H1 (cell line): ENCODE results near the gene SEC11A. TPM values are rescaled to one million over a fixed set of nuclear protein-coding genes. Genes with fewer than 3 reads are reported as not detected.

Experiments
- CEBPB ChIP-seq: IDR thresholded peaks from 2 replicates; pipeline ENCODE4 v1.6.1; 2012; ENCODE audit warnings: low read depth, low read length
- KDM5A ChIP-seq: fragments of 200-600 bp; IDR thresholded peaks from 2 replicates; pipeline ENCODE4 v1.7.1; 2012; ENCODE audit warnings: mild to moderate bottlenecking, low read length, inconsistent platforms, mixed read lengths
- polyA plus RNA-seq, 7 experiments: library from polyadenylated mRNA; depleted of rRNA in 3 of 7; stranded (reverse) in 5 of 7; unstranded in 2 of 7; fragments of >200 nt in 5 of 7; fragments of 200-250 nt in 2 of 7; gene quantifications; 1 replicate in 5 of 7; 2 replicates in 1 of 7; 4 replicates in 1 of 7; pipeline versions ENCODE4 v1.2.1 to v1.2.3, GENCODE V29; 2011 to 2013; ENCODE audit warnings: missing spikeins in 2 of 7, mixed read lengths in 2 of 7
- total RNA-seq: library from RNA; stranded (reverse); fragmentation: NEBNext Ultra II Directional; extraction: Animal tissue kit (Norgen Biotek cat#: 25700); gene quantifications from 2 replicates; pipeline ENCODE4 v1.2.1, GENCODE V29; 2021
- TF ChIP-seq, protein P1 (sequence below), 3 experiments: IDR thresholded peaks; 1 replicate in 2 of 3; 2 replicates in 1 of 3; pipeline versions ENCODE4 v1.5.1 to v1.6.1; 2011; ENCODE audit warnings: low read length in 3 of 3, mild to moderate bottlenecking in 3 of 3, inconsistent platforms in 2 of 3, low read depth in 1 of 3, moderate library complexity in 1 of 3; ENCODE audit not compliant: insufficient read depth in 1 of 3; ENCODE audit errors: control extremely low read depth in 1 of 3

The SEC11A gene
- total and polyA plus RNA-seq, 2 of the 8 experiments (the other 6 are each of a cell fraction or from before 2014, with no cell fraction given) = 268 to 316 TPM

DNA sequence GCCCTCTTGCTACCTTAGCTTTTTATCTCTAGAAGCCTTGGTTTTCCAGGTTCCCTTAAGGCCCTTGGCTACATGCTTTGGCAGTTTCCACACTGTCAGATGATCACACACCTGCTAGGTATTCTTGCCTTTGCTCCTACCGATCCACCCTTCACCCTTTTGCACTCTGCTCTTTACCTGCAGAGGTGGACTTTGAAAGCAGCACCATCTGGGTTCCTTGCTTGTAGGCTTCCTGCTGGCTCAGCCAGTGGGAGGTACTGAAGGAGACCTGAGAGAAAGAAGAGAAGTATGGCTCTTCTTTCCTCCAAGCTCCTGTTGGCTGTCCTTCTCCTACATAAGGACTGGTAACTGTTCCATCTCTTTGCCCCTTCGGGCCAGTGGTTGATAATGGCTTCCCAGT lies 25.2 kb upstream of the SEC11A start (continued):
- no peak for TF ChIP-seq CEBPB
- TF ChIP-seq KDM5A = no peak
- TF ChIP-seq, protein P1, sequence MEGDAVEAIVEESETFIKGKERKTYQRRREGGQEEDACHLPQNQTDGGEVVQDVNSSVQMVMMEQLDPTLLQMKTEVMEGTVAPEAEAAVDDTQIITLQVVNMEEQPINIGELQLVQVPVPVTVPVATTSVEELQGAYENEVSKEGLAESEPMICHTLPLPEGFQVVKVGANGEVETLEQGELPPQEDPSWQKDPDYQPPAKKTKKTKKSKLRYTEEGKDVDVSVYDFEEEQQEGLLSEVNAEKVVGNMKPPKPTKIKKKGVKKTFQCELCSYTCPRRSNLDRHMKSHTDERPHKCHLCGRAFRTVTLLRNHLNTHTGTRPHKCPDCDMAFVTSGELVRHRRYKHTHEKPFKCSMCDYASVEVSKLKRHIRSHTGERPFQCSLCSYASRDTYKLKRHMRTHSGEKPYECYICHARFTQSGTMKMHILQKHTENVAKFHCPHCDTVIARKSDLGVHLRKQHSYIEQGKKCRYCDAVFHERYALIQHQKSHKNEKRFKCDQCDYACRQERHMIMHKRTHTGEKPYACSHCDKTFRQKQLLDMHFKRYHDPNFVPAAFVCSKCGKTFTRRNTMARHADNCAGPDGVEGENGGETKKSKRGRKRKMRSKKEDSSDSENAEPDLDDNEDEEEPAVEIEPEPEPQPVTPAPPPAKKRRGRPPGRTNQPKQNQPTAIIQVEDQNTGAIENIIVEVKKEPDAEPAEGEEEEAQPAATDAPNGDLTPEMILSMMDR (IDR thresholded peaks at IDR 0.05; ENCODE audit: control extremely low read depth in 1 of 3, insufficient read depth in 1 of 3, low read depth in 1 of 3, low read length in 3 of 3) = no peak
